Bronchial epithelial cell (primary cell): ENCODE results near the gene THRA. TPM values are rescaled to one million over a fixed set of nuclear protein-coding genes. Genes with fewer than 3 reads are reported as not detected.
A peak's percentile ranks its signal among the peaks of the same experiment; 100 is the strongest.

Experiments used
- DNase-seq: peaks from one replicate; pipeline ENCODE4 v3.0.0-alpha.2; 2010; ENCODE audit warnings: low read depth
- FAIRE-seq: peaks from 2 replicates; lab custom pipeline; 2011; peaks lifted over from hg19 to GRCh38; lab: Jason Lieb, UNC
- H3K27me3 ChIP-seq: 2 replicates; pipeline ENCODE4 v1.5.1; 2011; ENCODE audit warnings: low read length; ENCODE audit not compliant: control insufficient read depth, insufficient read depth
- H3K36me3 ChIP-seq: 2 replicates; pipeline ENCODE4 v1.5.1; 2011; ENCODE audit warnings: low read length; ENCODE audit not compliant: control insufficient read depth, insufficient read depth
- H3K4me3 ChIP-seq: 2 replicates; pipeline ENCODE4 v1.5.1; 2011; ENCODE audit warnings: mild to moderate bottlenecking, low read depth, low read length, control low read depth
- total RNA-seq: library from RNA; depleted of rRNA; stranded (reverse); fragments of >200 nt; gene quantifications from 2 replicates; pipeline ENCODE4 v1.2.1, GENCODE V29; 2014
- TF ChIP-seq, protein P1 (sequence below): IDR thresholded peaks from 2 replicates; pipeline ENCODE4 v1.5.1; 2011; ENCODE audit warnings: mild to moderate bottlenecking, moderate library complexity, low read length, control low read depth, inconsistent platforms; ENCODE audit not compliant: insufficient read depth, severe bottlenecking

THRA gene
- total RNA-seq, 1 donor from 2014 or later: 5.8 TPM

GRCh38 chr17:40113907-40114245 is 51.1 kb downstream of the THRA start:
- peak overlapping the region; percentile 41 for H3K4me3 ChIP-seq
- no peak for FAIRE-seq
- no peaks in the 10 kb centered on the region for H3K36me3 ChIP-seq
- no peaks in the 10 kb centered on the region for H3K27me3 ChIP-seq
- TF ChIP-seq, protein P1, sequence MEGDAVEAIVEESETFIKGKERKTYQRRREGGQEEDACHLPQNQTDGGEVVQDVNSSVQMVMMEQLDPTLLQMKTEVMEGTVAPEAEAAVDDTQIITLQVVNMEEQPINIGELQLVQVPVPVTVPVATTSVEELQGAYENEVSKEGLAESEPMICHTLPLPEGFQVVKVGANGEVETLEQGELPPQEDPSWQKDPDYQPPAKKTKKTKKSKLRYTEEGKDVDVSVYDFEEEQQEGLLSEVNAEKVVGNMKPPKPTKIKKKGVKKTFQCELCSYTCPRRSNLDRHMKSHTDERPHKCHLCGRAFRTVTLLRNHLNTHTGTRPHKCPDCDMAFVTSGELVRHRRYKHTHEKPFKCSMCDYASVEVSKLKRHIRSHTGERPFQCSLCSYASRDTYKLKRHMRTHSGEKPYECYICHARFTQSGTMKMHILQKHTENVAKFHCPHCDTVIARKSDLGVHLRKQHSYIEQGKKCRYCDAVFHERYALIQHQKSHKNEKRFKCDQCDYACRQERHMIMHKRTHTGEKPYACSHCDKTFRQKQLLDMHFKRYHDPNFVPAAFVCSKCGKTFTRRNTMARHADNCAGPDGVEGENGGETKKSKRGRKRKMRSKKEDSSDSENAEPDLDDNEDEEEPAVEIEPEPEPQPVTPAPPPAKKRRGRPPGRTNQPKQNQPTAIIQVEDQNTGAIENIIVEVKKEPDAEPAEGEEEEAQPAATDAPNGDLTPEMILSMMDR: no peak
- no peak for DNase-seq

DNA sequence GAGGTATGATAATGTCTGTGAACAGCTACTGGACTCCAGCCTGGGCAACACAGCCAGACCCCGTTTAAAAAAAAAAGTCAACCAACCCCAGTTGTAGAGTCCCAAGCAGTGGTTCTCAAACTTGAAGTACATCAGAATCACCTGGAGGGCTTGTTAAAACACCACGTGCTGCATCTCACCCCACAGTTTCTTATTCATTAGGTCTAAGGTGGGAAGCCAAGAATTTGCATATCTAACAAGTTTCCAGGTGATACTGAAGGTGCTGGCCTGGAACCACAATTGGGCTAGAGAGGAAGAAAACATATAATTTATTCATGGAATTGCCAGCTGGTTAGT is 52.3 kb downstream of the THRA start:
- DNase-seq (no peak), FAIRE-seq (no peak)
- Histone ChIP-seq H3K27me3 (no peaks in the 10 kb centered on the region), H3K36me3 (no peaks in the 10 kb centered on the region), H3K4me3 (no peak overlapping the region)
- TF ChIP-seq, protein P1: no peak

DNA sequence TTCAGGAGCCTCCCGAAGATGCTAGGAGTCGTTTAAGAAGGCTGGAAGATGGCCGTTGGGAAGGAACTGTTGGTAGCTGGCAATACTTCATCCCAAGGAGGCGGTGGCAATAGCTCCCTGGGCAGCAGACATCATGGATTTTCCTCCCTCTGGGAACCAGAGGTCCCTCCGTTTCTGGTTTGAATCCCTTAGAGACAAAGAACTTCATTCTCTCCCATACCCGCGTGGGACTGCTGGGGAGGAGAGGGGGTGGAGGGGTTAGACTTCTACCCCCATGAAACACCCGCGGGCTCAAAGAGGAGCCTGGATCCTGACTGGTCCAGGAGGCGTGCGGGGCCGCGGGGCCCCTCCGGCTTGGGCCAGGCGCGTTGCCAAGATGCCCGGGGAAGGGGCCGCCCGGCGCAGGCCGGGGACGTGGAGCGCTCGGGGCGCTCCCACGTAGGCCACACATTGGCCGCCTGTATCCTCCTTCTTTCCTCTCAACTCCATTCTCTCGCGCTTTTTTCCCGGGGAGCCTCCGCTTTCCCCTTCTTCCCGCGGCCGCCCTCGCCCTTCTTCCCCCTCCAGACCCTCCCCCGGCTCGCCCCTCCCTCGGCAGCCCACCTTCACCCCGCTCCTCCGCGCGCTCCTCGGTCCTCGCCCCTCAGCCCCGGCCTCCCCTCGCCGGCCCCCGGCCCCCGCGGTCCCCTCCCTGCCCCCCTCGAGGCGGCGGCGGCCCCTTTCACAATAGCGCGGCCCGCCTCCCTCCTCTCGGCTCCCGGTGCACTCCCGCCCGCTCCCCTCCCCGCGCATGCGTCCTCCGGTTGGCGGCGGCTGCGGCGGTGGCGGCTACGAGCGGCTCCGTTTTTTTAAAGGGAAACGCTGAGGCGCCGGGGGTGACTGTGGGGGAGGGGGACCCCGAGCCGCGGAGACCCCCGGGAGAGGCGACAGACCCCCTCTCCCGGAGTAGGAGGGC is 58.7 kb downstream of the THRA start, which contains the start of gene MSL1:
TSS of gene MSL1 (plus strand) at position 791 of the 955 bp plus-strand sequence. CDS start 642 bp downstream, outside the sequence.
- FAIRE-seq: no peak
- TF ChIP-seq, protein P1: no peak

DNA sequence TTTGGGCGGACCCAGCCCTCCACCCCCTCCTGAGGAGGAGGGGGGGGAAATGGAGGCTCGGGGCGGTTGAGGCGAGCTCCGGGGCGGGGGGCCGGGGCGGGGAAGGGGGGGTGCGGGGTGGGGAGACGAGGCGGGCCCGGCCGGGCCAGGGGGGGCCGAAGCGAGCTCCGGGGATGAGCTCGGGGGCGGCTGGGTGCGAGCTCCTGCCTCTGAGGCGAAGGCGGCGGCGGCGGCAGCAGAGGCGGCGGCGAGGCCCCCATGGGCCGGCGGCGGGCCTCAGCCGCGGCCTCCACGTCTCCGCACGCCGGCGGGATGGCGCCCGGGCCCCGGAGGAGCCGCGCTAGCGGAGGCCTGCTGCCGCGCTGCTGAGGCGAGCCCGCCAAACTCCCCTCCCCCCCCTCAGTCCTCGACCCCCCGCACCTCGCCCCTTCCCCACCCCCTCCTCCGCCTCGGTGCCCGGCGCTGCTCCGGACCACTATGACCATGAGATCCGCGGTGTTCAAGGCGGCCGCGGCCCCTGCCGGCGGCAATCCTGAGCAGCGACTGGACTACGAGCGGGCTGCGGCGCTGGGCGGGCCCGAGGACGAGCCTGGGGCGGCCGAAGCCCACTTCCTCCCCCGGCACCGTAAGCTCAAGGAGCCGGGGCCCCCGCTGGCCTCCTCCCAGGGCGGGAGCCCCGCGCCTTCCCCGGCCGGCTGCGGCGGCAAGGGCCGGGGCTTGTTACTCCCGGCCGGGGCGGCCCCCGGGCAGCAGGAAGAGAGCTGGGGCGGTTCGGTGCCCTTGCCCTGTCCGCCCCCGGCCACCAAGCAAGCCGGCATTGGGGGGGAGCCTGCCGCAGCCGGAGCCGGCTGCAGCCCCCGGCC is 59.6 kb downstream of the THRA start:
- Histone ChIP-seq H3K4me3 (peak overlapping the region; percentile 84), H3K36me3 (peaks cover 9% of the 10 kb centered on the region), H3K27me3 (no peaks in the 10 kb centered on the region)
- TF ChIP-seq, protein P1: peak; percentile 40
- DNase-seq: no peak
- no peak for FAIRE-seq

More for the DNA sequence above, 58.7 kb downstream of the THRA start, which contains the start of gene MSL1:
- peaks cover 6% of the 10 kb centered on the region for H3K36me3 ChIP-seq
- no peaks in the 10 kb centered on the region for H3K27me3 ChIP-seq
- H3K4me3 ChIP-seq: peak within 1 kb of the TSS; percentile 84
- no peak for DNase-seq

DNA sequence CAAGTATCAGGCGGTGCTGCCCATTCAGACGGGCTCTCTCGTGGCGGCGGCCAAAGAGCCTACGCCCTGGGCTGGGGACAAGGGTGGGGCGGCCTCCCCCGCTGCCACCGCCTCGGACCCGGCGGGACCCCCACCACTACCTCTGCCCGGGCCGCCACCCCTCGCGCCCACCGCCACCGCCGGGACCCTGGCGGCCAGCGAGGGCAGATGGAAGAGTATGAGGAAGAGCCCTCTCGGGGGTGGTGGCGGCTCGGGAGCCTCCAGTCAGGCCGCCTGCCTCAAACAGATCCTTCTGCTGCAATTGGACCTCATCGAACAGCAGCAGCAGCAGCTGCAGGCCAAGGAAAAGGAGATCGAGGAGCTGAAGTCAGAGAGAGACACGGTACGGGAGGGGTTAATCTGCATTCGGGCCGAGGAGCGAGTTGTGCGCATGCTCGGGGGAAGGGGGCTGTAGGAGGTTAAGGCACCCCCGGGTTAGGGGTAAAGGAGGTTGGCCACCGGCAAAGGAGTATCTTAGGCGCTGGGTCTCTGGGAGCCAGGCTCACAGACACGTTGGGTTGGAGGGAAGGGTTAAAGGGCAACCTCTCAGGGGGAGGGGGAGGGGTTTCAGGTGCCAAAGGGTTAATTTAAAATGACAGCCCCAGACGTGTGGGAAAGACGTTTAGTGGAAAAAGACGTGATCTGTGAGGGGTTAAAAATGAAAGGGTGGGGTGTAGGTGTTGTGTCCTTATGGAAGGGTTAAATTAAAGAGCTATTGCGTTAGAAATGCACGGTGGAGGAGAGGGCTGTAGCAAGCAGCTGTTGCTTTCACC is 60.4 kb downstream of the THRA start:
- FAIRE-seq (no peak), DNase-seq (no peak)
- Histone ChIP-seq H3K27me3 (no peaks in the 10 kb centered on the region), H3K36me3 (peaks cover 9% of the 10 kb centered on the region), H3K4me3 (peak overlapping the region; percentile 84)
- TF ChIP-seq, protein P1: no peak
